Measurements from ENCODE around the gene EDRF1. TPM values are rescaled to one million over a fixed set of nuclear protein-coding genes. Genes with fewer than 3 reads are reported as not detected.

EDRF1 gene
- total and polyA plus RNA-seq, 2 of the 13 experiments (the other 11 are each of a cell fraction or from before 2014, with no cell fraction given) = 16.9 to 26.7 TPM

GRCh38 chr10:125792342-125793300 lies 73.1 kb downstream of the EDRF1 start (continued):
- TF ChIP-seq, protein P1, sequence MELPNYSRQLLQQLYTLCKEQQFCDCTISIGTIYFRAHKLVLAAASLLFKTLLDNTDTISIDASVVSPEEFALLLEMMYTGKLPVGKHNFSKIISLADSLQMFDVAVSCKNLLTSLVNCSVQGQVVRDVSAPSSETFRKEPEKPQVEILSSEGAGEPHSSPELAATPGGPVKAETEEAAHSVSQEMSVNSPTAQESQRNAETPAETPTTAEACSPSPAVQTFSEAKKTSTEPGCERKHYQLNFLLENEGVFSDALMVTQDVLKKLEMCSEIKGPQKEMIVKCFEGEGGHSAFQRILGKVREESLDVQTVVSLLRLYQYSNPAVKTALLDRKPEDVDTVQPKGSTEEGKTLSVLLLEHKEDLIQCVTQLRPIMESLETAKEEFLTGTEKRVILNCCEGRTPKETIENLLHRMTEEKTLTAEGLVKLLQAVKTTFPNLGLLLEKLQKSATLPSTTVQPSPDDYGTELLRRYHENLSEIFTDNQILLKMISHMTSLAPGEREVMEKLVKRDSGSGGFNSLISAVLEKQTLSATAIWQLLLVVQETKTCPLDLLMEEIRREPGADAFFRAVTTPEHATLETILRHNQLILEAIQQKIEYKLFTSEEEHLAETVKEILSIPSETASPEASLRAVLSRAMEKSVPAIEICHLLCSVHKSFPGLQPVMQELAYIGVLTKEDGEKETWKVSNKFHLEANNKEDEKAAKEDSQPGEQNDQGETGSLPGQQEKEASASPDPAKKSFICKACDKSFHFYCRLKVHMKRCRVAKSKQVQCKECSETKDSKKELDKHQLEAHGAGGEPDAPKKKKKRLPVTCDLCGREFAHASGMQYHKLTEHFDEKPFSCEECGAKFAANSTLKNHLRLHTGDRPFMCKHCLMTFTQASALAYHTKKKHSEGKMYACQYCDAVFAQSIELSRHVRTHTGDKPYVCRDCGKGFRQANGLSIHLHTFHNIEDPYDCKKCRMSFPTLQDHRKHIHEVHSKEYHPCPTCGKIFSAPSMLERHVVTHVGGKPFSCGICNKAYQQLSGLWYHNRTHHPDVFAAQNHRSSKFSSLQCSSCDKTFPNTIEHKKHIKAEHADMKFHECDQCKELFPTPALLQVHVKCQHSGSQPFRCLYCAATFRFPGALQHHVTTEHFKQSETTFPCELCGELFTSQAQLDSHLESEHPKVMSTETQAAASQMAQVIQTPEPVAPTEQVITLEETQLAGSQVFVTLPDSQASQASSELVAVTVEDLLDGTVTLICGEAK (IDR thresholded peaks at IDR 0.05) = no peak
- TF ChIP-seq, protein P1 (CRISPR knock-in tag; IDR thresholded peaks at IDR 0.05) = peak; percentile 80
- TF ChIP-seq KAT7 (CRISPR knock-in tag; IDR thresholded peaks at IDR 0.05; ENCODE audit: borderline replicate concordance) = 0 out of 2 replicates have a peak, but pooled peaks have one; percentile 37
- TF ChIP-seq FOXO1 (CRISPR knock-in tag; IDR thresholded peaks at IDR 0.05) = peak; percentile 90
- TF ChIP-seq STAT5B (CRISPR knock-in tag; IDR thresholded peaks at IDR 0.05) = no peak
- TF ChIP-seq ZNF878 (CRISPR knock-in tag; IDR thresholded peaks at IDR 0.05) = no peak
- no peak for TF ChIP-seq NKX3-1 (CRISPR knock-in tag; IDR thresholded peaks at IDR 0.05)
- TF ChIP-seq, protein P2, sequence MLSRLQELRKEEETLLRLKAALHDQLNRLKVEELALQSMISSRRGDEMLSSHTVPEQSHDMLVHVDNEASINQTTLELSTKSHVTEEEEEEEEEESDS (CRISPR knock-in tag; IDR thresholded peaks at IDR 0.05; ENCODE audit: borderline replicate concordance) = no peak
- peak; percentile 96 for TF ChIP-seq ETV5 (CRISPR knock-in tag; IDR thresholded peaks at IDR 0.05; ENCODE audit: borderline replicate concordance)
- TF ChIP-seq, protein P3, sequence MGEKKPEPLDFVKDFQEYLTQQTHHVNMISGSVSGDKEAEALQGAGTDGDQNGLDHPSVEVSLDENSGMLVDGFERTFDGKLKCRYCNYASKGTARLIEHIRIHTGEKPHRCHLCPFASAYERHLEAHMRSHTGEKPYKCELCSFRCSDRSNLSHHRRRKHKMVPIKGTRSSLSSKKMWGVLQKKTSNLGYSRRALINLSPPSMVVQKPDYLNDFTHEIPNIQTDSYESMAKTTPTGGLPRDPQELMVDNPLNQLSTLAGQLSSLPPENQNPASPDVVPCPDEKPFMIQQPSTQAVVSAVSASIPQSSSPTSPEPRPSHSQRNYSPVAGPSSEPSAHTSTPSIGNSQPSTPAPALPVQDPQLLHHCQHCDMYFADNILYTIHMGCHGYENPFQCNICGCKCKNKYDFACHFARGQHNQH (CRISPR knock-in tag; IDR thresholded peaks at IDR 0.05) = peak; percentile 92; the same call in 1 of the 2 replicates
- no peak for TF ChIP-seq ZNF333 (CRISPR knock-in tag; IDR thresholded peaks at IDR 0.05; ENCODE audit: borderline replicate concordance)
- TF ChIP-seq, protein P4, sequence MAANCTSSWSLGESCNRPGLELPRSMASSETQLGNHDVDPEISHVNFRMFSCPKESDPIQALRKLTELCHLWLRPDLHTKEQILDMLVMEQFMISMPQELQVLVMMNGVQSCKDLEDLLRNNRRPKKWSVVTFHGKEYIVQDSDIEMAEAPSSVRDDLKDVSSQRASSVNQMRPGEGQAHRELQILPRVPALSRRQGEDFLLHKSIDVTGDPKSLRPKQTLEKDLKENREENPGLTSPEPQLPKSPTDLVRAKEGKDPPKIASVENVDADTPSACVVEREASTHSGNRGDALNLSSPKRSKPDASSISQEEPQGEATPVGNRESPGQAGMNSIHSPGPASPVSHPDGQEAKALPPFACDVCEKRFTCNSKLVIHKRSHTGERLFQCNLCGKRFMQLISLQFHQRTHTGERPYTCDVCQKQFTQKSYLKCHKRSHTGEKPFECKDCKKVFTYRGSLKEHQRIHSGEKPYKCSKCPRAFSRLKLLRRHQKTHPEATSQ (CRISPR knock-in tag; IDR thresholded peaks at IDR 0.05; ENCODE audit: borderline replicate concordance) = peak; percentile 78; the same call in 1 of the 2 replicates
- no peak for TF ChIP-seq ZNF562 (CRISPR knock-in tag; IDR thresholded peaks at IDR 0.05; ENCODE audit: borderline replicate concordance)
- TF ChIP-seq, protein P5, sequence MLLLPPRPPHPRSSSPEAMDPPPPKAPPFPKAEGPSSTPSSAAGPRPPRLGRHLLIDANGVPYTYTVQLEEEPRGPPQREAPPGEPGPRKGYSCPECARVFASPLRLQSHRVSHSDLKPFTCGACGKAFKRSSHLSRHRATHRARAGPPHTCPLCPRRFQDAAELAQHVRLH (CRISPR knock-in tag; IDR thresholded peaks at IDR 0.05; ENCODE audit: borderline replicate concordance, low read depth) = peak; percentile 79; the same call in 1 of the 2 replicates
- TF ChIP-seq ZBTB3 (CRISPR knock-in tag; IDR thresholded peaks at IDR 0.05; ENCODE audit: borderline replicate concordance, low read depth) = no peak
- TF ChIP-seq FOXJ3 (CRISPR knock-in tag; IDR thresholded peaks at IDR 0.05; ENCODE audit: borderline replicate concordance) = peak; percentile 90; the same call in 1 of the 2 replicates

Data from HepG2 (cell line).